NCI-H187 treated with DMSO at 0.1 percent for 48 hours (cell line): ENCODE measurements around the gene BDKRB1.

ENCODE experiments used
- DNase-seq: peaks from one replicate; lab custom pipeline; 2025; lab: John Stamatoyannopoulos, UW

Gene BDKRB1

DNA sequence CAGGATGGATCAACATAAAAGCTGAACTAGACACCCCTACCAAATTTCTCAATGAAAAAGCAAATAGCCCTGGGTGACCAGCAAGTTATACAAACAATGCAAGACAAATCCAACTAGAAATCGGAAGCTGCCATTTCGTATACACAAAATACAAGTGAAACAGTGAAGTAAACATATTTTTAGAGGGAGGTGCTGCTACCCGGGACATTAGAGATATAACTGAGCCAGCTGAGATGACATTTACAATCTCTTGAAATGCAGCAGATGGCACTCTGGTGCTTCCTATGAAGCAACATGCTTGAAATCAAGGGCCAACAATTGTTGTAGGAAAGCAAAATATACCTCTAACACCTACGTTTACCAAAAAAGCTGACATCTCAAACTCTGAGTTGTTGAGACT, 25.5 kb downstream of the BDKRB1 start:
- DNase-seq, result no peak

DNA sequence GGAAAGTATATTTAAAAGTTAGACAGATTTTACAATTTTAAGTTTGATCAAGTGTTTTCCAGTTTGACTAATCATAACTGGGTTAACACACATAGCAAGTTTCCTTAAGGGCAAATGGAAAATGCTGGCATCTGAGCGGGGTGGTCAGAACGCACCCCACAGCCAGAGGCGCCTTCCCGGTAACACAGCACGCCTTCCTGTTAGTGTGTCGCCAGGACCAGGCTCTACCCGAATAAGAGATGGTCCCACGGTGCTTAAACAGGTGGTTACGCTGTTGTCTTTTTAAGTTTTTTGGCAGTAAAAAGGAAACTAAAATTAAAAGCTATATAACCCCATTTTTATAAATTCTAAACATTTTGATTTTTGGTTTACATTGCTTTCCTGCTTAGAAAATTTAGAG, 28.0 kb downstream of the BDKRB1 start:
- DNase-seq, result no peak

DNA sequence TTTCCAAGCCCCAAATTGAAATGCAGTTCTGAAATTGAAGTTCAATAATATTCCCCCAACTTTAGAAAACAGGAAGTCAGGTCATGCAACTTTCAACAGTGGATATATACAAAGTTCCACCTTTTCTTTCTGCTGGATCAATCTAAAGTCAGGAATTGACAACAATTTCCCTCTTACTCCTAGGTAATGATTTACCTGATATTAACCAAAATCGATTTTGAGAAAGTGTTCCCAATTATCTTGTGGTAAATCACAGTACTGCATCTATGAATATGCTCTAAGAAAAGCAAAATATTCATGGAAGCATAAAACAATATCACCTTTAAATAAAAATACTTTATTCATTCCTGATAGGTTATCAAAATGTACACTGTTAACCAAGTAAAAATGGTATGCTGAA, 28.4 kb downstream of the BDKRB1 start:
- DNase-seq, result no peak

DNA sequence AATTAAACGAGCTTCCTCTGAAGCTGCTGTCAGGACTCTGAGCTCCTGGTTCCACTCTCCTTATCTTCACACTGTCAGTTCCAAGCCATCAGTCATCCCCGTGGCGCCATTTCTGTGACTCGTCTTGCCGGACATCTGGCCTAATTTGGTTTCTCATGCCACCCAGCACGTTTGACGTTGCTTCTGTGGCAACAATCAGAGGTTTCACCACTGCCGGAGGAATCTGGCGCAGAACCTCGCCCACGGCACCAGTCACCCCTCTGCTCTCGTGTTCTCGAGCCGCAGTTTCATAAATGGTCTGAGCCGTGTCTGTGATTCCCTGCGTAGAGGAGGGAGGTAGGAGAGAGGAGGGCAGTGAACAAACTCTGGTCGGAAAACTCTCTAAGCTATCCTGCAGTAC, 29.7 kb downstream of the BDKRB1 start:
- DNase-seq, result no peak

DNA sequence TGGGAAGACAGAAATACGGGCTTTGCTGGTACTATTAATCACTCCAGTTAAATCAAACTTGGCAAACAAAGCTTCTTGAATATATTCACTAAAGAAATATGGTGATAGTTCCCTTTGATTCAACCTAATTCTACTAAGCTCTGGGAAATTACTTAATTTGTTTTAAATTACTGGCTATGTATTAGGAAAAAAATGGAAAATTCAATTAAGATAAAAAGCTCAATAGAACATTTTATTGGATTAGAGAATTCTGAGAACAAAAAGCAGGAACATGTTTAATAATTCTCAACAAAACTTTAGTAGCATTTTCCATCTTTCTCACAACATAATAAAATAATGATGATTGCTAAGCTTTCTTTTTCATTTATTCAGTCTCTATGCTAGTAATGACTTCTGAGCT, 30.2 kb downstream of the BDKRB1 start:
- DNase-seq, result no peak

DNA sequence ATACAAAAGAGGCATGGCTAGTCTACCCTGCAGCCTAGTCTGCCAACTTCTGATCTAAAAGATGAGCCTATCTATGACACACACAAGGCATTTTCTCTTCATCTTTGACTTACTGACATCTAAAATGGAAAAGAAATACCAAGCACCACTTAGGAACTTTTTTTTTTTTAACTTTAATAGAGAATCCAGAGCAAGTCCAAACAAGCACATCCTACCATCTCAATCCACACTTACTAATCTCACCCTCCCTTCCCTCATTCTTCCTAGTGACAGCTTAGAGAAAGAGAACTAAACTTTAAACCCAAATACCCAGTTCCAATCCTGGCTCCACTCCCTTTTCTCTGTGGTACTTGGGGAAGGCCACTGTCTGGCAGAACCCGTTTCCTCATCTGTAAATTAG, 31.8 kb downstream of the BDKRB1 start:
- DNase-seq, result no peak

DNA sequence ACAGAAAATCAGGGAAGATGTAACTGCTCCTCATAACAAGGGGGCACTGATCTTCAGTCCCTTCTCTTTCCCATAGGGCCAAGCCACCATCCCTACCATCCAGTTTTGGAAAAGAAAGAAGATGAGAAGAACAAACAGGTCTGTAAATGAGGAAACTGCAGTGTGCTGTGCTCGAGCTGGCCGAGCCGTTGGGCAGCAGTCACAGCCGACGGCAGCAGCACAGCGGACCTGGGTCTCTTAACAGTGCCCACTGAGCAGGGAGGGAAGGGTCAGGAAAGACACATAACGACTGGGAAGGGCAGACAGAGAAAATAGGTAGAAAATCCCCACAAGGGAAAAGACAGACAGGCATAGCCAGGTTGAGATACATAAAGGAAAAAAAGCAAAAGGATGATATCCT, 38.2 kb downstream of the BDKRB1 start:
- no peak for DNase-seq

DNA sequence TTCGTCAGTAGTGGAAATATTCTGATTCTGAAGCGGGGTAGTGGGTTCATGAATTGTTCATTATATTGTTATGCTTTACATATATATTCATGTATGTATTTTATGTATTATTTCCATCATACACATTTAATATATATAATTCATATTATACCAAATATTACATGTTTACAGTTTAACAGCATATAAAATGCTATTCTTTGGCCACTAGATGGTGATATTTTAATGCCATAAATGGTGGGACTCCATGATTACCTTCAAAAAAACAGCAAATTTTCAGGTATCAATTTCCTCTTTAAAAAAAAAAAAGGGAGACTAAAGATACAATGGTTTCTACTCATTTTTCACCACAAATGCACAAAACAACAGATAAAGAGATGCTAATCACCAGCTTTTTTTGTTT, 41.0 kb downstream of the BDKRB1 start:
- no peak for DNase-seq

DNA sequence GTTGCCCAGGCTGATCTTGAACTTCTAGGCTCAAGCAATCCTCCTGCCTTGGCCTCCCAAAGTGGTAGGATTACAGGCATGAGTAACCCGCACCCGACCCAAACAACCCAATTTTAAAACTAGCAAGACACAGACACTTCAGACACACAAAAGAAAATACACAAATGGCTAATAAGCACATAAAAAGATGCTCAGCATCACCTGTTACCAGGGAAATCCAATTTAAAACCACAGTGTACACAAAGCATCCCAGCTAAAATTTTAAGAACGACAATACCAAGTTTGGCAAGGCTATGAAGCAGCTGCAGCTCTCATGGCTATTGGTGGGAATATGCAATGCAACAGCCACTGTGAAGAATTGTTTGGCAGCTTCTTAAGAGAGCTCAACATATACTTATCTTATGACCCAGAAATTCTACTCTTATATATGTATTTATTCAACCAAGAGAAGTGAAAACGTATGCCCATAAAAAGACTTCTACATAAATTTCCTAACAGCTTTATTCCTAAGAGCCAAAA, 42.0 kb downstream of the BDKRB1 start:
- no peak for DNase-seq

DNA sequence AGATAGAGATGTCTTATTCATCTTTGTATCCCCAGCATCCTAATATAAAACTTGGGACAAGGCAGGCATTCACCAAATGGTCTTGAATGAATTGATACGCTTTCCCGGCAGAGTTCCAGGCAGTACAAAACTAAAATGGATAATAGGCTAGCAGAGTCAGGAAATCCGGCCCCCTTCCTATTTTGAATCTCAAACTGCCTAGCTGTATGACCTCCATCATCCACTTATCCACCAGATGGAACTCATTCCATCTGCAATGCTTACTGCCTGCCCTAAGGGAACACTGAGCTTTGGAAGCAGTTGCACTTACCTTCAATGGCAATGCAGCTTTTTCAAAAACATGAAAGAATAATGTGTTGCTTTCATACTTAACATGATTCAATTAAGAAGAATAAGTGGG, 43.4 kb downstream of the BDKRB1 start:
- DNase-seq, result no peak

DNA sequence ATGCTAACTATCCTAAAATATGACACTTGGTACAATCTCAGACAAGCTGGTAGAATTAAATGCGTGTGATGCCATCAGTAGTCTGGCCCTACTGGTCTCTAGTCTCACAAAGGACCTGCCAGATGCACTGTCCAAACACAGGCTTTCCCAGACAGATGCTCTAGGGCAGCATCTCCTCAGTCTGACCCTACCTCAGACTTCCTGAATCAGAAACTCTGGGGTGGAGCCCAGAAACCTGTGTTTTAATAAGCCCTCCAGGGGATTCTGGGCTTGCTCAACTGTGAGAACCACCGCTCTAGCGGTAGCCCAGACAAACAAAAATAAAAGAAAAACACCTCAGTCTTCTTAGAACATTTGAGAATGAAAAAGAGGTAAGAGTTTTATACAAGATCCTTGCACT, 48.0 kb downstream of the BDKRB1 start:
- DNase-seq, result no peak

DNA sequence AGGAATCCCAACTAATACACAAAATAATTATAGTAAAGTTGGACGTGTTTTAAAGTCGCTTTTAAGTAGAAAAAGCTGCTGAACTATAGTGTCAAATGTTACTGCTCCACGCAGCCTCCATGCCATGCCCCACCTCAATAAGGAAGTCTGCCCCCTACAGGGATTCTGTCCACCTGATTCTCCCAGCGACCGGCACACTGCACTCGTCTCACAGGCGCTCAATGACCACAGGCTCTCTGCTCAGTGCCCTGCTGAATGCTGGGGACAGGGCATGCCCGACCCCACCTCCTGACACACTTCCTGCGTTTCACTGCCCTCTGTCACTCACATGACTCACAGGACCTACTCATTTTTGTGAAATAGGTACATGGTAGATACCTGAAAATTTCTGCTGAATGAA, 48.9 kb downstream of the BDKRB1 start:
- no peak for DNase-seq

DNA sequence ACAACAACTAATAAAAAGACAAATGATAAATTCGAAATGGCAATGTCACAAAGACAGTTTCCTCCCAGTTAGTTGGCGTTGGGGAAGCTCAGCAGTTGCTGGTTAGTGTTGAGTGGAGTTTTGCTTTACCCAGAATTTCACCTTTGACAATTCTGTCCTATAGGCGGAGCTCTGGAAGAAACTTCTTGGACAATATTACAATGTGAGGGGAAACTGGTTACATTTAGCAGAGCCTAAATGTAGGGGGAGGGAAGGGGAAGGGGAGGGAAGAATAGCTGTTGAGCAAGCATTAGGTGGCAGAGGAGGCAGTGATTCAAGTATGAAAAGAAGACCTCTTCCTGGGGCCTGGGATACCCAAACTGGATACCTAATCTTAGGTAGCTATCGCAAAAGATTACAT, 51.4 kb downstream of the BDKRB1 start:
- no peak for DNase-seq

DNA sequence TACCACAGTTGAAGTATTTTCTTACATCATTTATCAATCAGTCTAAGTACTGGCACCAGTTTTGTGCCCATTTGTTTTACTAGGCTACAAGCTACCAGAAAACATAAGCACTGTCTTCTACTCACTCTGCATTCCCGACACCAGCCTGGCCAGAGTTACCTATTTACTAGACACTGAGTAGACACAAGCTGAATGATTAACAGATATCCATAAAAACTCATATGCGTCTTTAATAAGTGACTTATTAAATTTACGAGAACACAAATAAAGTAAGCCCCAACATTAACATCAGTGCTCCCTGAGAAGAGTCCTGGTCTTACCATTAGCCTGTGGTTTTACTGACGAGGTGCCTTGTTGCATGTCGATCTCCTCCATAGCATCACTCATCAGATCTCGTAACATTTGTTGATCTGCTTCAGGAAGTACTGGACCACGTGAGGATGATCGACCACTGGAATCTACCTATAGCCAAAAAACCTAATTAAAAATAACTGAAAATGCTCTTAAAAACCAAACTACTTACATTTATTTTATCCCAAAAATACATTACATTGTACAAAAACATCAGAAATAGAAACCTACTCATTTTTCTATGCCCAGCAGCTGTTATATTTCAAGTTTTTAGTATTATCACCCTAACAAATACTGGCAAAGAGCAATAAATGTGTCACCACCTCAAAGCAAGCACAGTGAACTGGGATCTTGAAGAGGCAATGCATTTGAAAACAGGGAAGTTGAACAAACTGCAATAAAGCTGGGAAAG, 53.3 kb downstream of the BDKRB1 start:
- no peak for DNase-seq

DNA sequence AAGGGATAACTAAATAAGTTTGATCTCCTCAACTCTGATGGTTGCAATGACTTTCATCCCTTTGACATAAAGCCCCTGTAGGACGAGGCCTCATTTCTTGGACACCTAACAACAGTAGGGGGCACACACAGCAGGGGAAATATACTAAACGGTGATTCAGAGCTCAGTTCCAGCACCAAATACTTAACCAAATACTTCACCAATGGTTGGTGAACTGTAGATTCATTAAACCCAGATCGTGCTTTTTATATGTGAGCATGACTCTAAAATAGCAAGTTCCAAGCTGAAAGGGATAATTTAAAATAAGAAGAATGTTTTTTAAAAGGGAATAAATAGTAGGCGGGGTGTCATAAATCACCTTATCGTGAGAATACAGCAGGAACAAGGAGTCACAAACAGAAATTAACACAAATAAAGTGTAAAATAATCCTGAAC, 53.9 kb downstream of the BDKRB1 start:
- DNase-seq, result no peak

DNA sequence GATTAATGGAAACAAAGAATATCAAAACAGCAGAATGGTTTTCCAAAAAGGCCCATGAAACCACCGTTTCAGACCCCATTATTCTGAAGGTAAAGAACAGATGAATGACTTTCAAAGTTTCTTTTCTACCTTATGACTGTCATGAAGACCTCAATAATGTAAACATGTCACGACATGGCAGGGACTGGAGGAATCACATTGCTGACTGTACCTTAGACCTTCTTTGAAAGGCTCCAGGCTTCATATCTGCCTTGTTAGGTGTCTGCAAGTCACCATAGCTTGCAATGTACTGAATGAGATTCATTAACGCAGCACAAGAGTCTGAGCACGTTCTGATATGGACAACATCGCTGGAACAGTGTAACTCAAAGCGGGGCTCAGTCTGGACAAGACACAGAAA, 54.9 kb downstream of the BDKRB1 start:
- no peak for DNase-seq
